Neutrophil (primary cell): ENCODE data around the gene BARHL1.

Source experiments
- H3K27ac ChIP-seq: fragments of 200-600 bp; sonication (generic); 2 replicates; pipeline ENCODE4 v1.5.1; 2016; ENCODE audit warnings: mild to moderate bottlenecking, moderate library complexity
- H3K27me3 ChIP-seq: fragments of 200-600 bp; sonication (generic); 2 replicates; pipeline ENCODE4 v1.6.0; 2016; ENCODE audit warnings: mild to moderate bottlenecking
- H3K36me3 ChIP-seq: fragments of 200-600 bp; sonication (generic); 2 replicates; pipeline ENCODE4 v1.5.1; 2017
- H3K4me1 ChIP-seq, 2 experiments: fragments of 200-600 bp in 1 of 2; sonication (generic) in 1 of 2; 1 replicate in 1 of 2; 2 replicates in 1 of 2; pipeline versions ENCODE4 v1.5.1 to v1.6.1; 2013 to 2016; ENCODE audit warnings: low read depth in 1 of 2, low read length in 1 of 2, mild to moderate bottlenecking in 1 of 2, moderate library complexity in 1 of 2; ENCODE audit not compliant: control insufficient read depth in 1 of 2, insufficient read depth in 1 of 2
- H3K4me3 ChIP-seq, 2 experiments: fragments of 200-600 bp in 1 of 2; sonication (generic) in 1 of 2; 1 replicate in 1 of 2; 2 replicates in 1 of 2; pipeline ENCODE4 v1.5.1; 2013 to 2016; ENCODE audit warnings: low read depth in 1 of 2, low read length in 1 of 2, mild to moderate bottlenecking in 1 of 2, moderate library complexity in 1 of 2
- H3K9me3 ChIP-seq: fragments of 200-600 bp; sonication (generic); 2 replicates; pipeline ENCODE4 v1.5.1; 2016
- TF ChIP-seq, protein P1 (sequence below): fragments of 200-600 bp; sonication (generic); IDR thresholded peaks from 2 replicates; pipeline ENCODE4 v1.5.1; 2016; ENCODE audit warnings: antibody characterized with exemption

Gene BARHL1

GRCh38 chr9:132626285-132626684 is 43.9 kb downstream of the BARHL1 start:
- Histone ChIP-seq H3K4me1 (no peaks in the 10 kb centered on the region), H3K27me3 (no peaks in the 10 kb centered on the region), H3K9me3 (no peaks in the 10 kb centered on the region), H3K27ac (no peak overlapping the region), H3K4me3 (no peak overlapping the region), H3K36me3 (no peaks in the 10 kb centered on the region)
- TF ChIP-seq, protein P1, sequence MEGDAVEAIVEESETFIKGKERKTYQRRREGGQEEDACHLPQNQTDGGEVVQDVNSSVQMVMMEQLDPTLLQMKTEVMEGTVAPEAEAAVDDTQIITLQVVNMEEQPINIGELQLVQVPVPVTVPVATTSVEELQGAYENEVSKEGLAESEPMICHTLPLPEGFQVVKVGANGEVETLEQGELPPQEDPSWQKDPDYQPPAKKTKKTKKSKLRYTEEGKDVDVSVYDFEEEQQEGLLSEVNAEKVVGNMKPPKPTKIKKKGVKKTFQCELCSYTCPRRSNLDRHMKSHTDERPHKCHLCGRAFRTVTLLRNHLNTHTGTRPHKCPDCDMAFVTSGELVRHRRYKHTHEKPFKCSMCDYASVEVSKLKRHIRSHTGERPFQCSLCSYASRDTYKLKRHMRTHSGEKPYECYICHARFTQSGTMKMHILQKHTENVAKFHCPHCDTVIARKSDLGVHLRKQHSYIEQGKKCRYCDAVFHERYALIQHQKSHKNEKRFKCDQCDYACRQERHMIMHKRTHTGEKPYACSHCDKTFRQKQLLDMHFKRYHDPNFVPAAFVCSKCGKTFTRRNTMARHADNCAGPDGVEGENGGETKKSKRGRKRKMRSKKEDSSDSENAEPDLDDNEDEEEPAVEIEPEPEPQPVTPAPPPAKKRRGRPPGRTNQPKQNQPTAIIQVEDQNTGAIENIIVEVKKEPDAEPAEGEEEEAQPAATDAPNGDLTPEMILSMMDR = no peak

- H3K27me3 ChIP-seq = no peaks in the 10 kb centered on the region
- no peak overlapping the region for H3K4me3 ChIP-seq
- H3K27ac ChIP-seq = no peak overlapping the region
- no peaks in the 10 kb centered on the region for H3K4me1 ChIP-seq
- H3K9me3 ChIP-seq = no peaks in the 10 kb centered on the region
- H3K36me3 ChIP-seq = no peaks in the 10 kb centered on the region
- TF ChIP-seq, protein P1 = no peak
Observed at GRCh38 chr9:132627106-132627505, 44.7 kb downstream of the BARHL1 start.

DNA sequence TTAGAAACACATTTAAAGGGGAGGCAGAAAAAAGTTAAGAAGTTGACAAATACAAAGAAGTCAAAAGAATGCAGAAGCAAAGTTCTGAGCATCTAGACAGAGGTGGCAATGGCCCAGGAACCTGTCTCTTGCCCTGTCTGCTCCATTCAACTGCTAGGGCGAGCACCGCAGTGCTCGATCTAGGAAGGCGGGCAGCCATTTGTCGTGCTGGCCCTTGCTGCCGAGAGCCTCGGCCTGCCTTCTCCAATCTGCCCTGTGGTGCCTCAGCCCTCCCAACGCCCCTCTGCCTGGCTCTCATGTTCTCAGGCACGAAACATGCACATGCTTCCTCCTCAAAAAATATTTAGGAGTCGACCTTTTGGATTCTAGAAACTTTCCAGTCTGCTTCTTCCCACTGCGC is 45.2 kb downstream of the BARHL1 start:
- TF ChIP-seq, protein P1 = no peak
- no peak overlapping the region for H3K27ac ChIP-seq
- no peaks in the 10 kb centered on the region for H3K4me1 ChIP-seq
- no peak overlapping the region for H3K4me3 ChIP-seq
- no peaks in the 10 kb centered on the region for H3K27me3 ChIP-seq
- no peaks in the 10 kb centered on the region for H3K36me3 ChIP-seq
- no peaks in the 10 kb centered on the region for H3K9me3 ChIP-seq

DNA sequence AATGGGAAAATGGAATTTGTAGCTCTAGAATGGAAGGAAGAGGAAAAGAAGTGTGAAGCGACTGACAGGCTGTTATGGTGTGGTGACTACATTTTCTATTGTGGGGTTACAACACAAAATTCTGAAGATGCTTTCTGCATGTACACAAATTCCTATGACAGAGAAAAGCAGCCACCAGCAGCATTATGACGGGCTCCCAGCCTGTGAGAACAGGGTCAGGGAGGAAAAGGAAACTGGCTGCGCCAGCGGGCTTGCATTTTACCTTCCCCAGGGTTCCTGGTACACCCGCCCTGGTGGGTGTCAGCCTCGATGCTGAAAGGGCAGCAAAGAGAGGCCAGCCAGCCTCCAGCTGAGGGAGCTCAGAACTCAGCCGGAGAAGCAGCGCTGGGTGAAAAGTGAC is 46.3 kb downstream of the BARHL1 start:
- Histone ChIP-seq H3K27me3 (no peaks in the 10 kb centered on the region), H3K36me3 (no peaks in the 10 kb centered on the region), H3K27ac (no peak overlapping the region), H3K4me3 (no peak overlapping the region), H3K4me1 (no peaks in the 10 kb centered on the region), H3K9me3 (no peaks in the 10 kb centered on the region)
- TF ChIP-seq, protein P1 = no peak

DNA sequence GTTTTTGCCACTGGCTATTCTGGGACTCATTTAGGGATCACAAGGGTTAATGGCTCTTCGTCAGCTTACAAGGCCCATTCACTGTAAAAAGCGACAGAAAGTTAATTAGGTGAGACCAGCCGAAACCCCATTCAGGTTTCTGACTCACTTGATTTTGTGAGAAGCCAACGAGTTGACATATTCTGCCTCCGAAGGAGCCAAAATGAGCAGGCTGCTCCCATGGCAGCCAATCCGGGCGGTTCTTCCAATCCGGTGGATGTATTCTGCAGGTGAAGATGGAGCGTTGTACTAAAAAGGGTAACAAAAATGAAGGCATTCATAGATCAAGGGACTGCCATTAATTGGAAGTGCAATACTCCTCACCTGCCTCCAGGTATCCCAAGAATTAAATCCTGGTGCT is 47.7 kb downstream of the BARHL1 start:
- Histone ChIP-seq H3K27ac (no peak overlapping the region), H3K36me3 (no peaks in the 10 kb centered on the region), H3K27me3 (no peaks in the 10 kb centered on the region), H3K9me3 (no peaks in the 10 kb centered on the region), H3K4me1 (no peaks in the 10 kb centered on the region), H3K4me3 (no peak overlapping the region)
- TF ChIP-seq, protein P1 = no peak

GRCh38 chr9:132630811-132631210 is 48.4 kb downstream of the BARHL1 start:
- Histone ChIP-seq H3K4me3 (no peak overlapping the region), H3K27ac (no peak overlapping the region), H3K4me1 (no peaks in the 10 kb centered on the region), H3K9me3 (no peaks in the 10 kb centered on the region), H3K36me3 (no peaks in the 10 kb centered on the region), H3K27me3 (no peaks in the 10 kb centered on the region)
- TF ChIP-seq, protein P1 = no peak
